DMS 273 (cell line): ENCODE data around the gene GRM1.

Experiments used
- DNase-seq: peaks from one replicate; lab custom pipeline; 2025; ENCODE audit not compliant: unreplicated experiment; lab: John Stamatoyannopoulos, UW

Gene GRM1

GRCh38 chr6:146311079-146311478, 282.2 kb downstream of the GRM1 start:
- DNase-seq: no peak

GRCh38 chr6:146312608-146313007, 283.7 kb downstream of the GRM1 start:
- DNase-seq: no peak

- DNase-seq: no peak
Observed at GRCh38 chr6:146315381-146316174, 286.7 kb downstream of the GRM1 start.

DNA sequence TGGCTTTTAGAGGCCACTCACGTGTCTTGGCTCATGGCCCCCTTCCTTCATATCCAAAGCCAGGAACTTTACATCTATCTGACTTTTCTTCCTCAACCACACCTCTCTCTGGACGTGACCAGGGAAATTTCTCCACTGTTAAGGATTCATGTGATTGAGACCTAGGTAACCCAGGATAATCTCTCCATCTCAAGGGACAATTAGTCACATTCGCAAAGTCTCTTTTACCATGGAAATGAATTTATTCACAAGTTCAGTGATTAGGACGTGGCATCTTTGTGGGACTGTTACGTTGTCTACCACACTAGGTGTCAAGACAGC, 287.3 kb downstream of the GRM1 start:
- DNase-seq: no peak

DNA sequence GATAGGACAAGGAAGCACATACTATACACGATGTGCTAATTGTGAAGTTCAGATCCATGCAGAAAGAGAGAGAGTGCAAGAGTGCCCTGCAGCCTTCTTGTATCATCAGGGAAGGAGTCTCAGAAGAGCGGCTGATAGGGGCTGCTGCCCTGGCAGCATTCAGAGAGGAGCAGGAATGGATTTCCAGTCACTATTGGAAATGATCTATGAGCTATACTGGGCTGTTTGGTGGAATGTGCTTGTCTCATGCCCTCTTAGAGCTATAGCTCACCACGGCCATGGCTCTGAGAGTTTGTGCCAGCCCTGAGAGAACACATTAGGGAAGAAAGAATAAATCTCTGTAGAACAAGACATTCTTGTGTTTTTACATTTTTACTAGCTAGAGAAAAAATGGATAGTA, 302.2 kb downstream of the GRM1 start:
- DNase-seq: no peak

- DNase-seq: no peak
Observed at GRCh38 chr6:146335336-146335735, 306.5 kb downstream of the GRM1 start.

DNA sequence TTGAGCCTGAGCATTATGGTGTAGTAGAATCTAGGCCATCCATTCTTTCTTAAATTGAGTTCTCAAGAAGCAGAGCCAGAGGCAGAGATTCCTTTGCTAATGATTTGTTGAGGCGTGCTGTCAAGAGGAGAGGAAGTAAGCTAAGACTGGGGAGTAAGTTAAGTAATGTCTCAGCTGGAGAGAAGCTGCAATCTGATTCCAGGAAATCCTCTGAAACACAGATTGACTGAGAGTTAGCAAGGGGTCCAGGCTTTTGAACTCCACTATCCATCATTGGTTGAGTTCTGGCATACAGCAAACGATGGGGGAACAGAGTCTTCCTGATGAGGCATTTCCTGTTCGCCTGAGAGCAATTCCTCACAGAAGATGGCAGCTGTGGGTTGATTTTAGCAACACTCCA, 307.3 kb downstream of the GRM1 start:
- no peak for DNase-seq

DNA sequence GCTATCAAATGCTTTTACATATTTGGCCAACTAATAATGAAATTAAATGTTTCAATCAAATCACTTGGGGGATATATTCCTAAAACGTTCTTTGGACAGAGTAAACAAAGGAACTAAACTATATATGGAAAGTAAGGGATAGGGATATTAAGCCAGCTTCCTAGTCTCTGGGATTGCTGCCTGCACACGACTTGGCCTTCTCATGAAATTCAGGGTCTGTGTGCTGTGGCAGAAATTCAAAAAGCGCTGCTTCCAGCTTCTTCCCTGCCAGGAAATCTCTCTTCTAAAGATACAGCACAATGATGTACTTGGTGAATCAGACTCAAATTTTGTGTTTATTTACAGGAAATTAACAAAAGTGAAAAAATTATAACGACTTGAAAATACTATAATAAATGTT, 308.5 kb downstream of the GRM1 start:
- no peak for DNase-seq

GRCh38 chr6:146339716-146340115, 310.9 kb downstream of the GRM1 start:
- no peak for DNase-seq

- no peak for DNase-seq
Observed at GRCh38 chr6:146341493-146342230, 312.8 kb downstream of the GRM1 start.

GRCh38 chr6:146345598-146345997, 316.7 kb downstream of the GRM1 start:
- no peak for DNase-seq

DNA sequence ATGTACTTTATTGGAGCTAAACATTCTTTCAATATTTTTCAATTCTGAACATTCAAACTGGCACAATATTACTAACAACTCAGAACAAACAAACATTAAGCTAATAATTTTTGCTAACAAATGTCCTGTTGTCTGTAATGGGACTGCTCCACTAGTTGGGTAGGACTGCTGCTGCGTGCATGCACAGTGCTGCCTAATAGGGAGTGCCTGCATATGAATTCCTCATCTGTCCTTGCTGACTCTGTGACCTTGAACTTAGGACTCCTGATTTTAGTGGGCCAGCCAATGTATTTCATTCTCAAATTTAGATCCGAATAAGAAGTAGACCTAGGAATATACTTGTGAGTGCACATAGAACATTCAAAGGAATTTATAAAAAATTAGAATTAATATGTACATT, 318.2 kb downstream of the GRM1 start:
- no peak for DNase-seq

DNA sequence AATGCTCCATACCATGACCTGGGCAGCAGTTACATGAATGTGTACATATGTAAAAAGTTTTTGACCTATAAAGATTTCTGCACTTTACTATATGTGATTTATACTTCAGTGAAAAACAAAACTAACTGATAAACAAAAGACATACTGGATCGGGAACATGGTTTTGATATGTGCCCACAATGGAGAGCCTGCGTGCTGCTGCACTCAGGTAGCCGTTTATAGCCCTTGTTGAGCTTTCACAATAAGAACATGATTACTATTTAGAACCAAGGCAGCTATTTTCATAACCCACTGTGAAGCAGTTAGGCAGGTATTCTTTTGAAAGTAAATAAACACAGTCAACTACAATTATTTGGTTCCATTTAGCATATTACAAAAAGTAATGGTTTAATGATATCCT, 318.8 kb downstream of the GRM1 start:
- no peak for DNase-seq

DNA sequence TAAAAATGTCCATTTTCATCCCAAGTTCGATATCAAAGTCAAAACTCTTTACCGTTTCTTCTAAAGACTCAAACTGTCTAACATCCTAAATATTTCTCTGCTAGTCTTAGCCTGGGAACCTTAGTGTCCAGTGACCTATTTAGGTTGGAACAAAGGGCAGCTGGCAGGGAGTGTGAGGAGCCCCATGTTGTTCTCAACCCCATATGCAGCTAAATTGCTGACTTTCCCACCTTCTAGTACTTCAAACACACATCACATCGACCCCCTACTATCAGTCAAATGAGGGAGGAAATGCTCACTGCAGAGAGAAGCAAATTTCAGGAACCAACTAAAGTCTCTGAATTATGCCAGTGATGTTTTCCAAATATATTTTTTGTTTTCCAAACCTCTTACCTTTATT, 322.2 kb downstream of the GRM1 start:
- DNase-seq: no peak

DNA sequence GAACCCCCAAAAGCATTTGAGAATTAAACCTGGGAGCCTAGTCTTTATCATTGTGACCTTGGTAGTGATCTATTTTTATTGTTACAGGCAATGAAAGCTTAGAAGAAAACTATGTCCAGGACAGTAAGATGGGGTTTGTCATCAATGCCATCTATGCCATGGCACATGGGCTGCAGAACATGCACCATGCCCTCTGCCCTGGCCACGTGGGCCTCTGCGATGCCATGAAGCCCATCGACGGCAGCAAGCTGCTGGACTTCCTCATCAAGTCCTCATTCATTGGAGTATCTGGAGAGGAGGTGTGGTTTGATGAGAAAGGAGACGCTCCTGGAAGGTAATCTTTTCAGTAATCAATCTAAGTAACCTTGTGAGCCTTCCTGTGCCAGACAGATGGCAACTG, 323.3 kb downstream of the GRM1 start:
- no peak for DNase-seq

DNA sequence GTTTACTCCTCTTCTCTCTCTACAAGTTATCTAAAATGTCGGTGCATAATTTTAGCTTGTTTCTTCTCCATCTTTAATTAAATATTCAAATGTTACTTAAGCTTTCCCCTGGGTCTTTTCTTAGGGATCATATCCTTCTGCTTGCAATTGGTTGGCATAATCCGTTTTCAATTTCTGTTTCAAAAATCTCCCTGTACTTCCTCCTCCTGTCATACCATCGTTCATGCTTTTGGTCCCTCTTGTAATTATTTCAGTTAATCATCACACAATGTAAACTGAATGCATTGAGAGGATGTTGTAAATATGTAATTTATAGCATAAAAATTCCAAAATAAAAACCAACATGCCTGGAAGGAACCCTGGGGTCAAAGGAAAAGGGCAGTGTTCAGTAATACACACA, 325.6 kb downstream of the GRM1 start:
- DNase-seq: no peak

- DNase-seq: no peak
Observed at GRCh38 chr6:146355521-146356100, 326.7 kb downstream of the GRM1 start.

- DNase-seq: no peak
Observed at GRCh38 chr6:146357578-146358430, 328.9 kb downstream of the GRM1 start.

DNA sequence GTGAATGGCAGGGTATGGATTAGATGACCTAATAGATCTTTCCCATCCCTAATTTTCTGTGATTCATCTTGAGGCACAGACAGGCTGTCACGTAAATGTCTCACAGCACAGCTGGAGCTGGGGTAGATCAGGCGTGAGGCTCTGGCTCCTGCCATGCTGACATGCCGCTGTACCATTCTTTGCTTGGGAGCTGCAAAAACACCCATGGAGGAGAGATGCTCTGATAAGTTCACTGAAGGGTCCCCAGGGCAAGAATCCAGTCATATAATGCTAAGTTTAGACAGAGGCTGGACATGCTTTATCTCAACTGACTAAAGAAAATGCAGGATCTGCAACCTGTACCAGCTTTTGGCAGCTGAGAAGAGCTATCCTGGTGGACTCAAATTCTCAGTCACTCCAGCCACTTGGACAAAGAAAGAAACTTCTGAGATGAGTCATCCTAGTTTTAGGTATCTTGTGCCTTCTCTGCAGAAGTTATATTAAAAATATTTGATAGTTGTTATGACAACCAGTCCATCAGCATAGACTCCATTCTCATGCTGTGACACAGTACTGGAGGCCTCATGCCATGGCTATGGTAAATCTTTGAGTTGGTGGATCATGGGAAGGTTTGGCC, 329.7 kb downstream of the GRM1 start:
- no peak for DNase-seq

- DNase-seq: no peak
Observed at GRCh38 chr6:146359131-146359530, 330.3 kb downstream of the GRM1 start.
